Endothelial cell of umbilical vein (primary cell): ENCODE data around the gene DCUN1D5. TPM values are rescaled to one million over a fixed set of nuclear protein-coding genes. Genes with fewer than 3 reads are reported as not detected.

ENCODE experiments used
- BruUV-seq: library from RNA; stranded (reverse); fragments of 400-500 nt; replicated peaks from 2 replicates; lab custom pipeline; 2021; lab: Mats Ljungman, UMichigan
- CTCF ChIA-PET: fragments of 300-600, 350-600 bp; sonication (Branson Sonifier 250); formaldehyde crosslinking; loops from one replicate; lab custom pipeline; 2021; ENCODE audit warnings: antibody characterized with exemption, inconsistent platforms; lab: Charles Lee
- POLR2A ChIA-PET: fragments of 300-600, 350-600 bp; sonication (Branson Sonifier 250); formaldehyde crosslinking; loops from one replicate; lab custom pipeline; 2021; ENCODE audit warnings: antibody characterized with exemption, inconsistent platforms; lab: Charles Lee
- DNase-seq: peaks from one replicate; pipeline ENCODE4 v3.0.0-alpha.2; 2011; ENCODE audit warnings: low read depth, low spot score
- FAIRE-seq: peaks from 2 replicates; lab custom pipeline; 2011; peaks lifted over from hg19 to GRCh38; lab: Jason Lieb, UNC
- H2AFZ ChIP-seq: 2 replicates; pipeline ENCODE4 v1.6.0; 2012; ENCODE audit warnings: low read depth, low read length, control low read depth, inconsistent platforms
- H3K27ac ChIP-seq: 2 replicates; pipeline ENCODE4 v1.5.1; 2011; ENCODE audit warnings: low read depth, mild to moderate bottlenecking, control low read depth, low read length, moderate library complexity; ENCODE audit not compliant: insufficient read depth
- H3K27me3 ChIP-seq, 2 experiments: 2 replicates each; pipeline versions ENCODE4 v1.6.0 to v1.6.1; 2011; ENCODE audit warnings: low read length in 2 of 2, mixed read lengths in 1 of 2; ENCODE audit not compliant: control insufficient read depth in 2 of 2, insufficient read depth in 2 of 2
- H3K36me3 ChIP-seq, 2 experiments: 2 replicates in 1 of 2; 3 replicates in 1 of 2; pipeline ENCODE4 v1.5.1; 2011; ENCODE audit warnings: low read length in 2 of 2, mild to moderate bottlenecking in 1 of 2, moderate library complexity in 1 of 2; ENCODE audit not compliant: control insufficient read depth in 2 of 2, insufficient read depth in 2 of 2; ENCODE audit errors: extremely low read depth in 1 of 2
- H3K4me1 ChIP-seq: 3 replicates; pipeline ENCODE4 v1.5.1; 2011; ENCODE audit warnings: mild to moderate bottlenecking, low read length; ENCODE audit not compliant: control insufficient read depth, insufficient read depth; ENCODE audit errors: extremely low read depth
- H3K4me2 ChIP-seq: 2 replicates; pipeline ENCODE4 v1.6.1; 2011; ENCODE audit warnings: low read length, control low read depth, mixed read lengths; ENCODE audit not compliant: insufficient read depth
- H3K4me3 ChIP-seq, 3 experiments: fragments of 200-600 bp in 1 of 3; sonication (generic), shearing (Covaris generic) in 1 of 3; replicated peaks in 1 of 3; 2 replicates each; pipeline ENCODE4 v1.5.1; 2011 to 2016; ENCODE audit warnings: control low read depth in 3 of 3, low read length in 3 of 3, mild to moderate bottlenecking in 2 of 3, inconsistent platforms in 1 of 3, low read depth in 1 of 3, moderate library complexity in 1 of 3; ENCODE audit not compliant: insufficient read depth in 1 of 3
- H3K79me2 ChIP-seq: 2 replicates; pipeline ENCODE4 v1.6.0; 2012; ENCODE audit warnings: low read length, inconsistent platforms; ENCODE audit not compliant: control insufficient read depth, insufficient read depth
- H3K9ac ChIP-seq: replicated peaks from 2 replicates; pipeline ENCODE3; 2011; ENCODE audit warnings: low read length, control low read depth; ENCODE audit not compliant: insufficient read depth; ENCODE audit errors: extremely low read depth
- H3K9me1 ChIP-seq: replicated peaks from 3 replicates; pipeline ENCODE4 v1.6.0; 2011; ENCODE audit warnings: mild to moderate bottlenecking, low read length; ENCODE audit not compliant: control insufficient read depth, insufficient read depth; ENCODE audit errors: extremely low read depth
- H3K9me3 ChIP-seq: replicated peaks from 2 replicates; pipeline ENCODE4 v1.5.1; 2012; ENCODE audit warnings: low read length, inconsistent platforms; ENCODE audit not compliant: control insufficient read depth, insufficient read depth
- H4K20me1 ChIP-seq: replicated peaks from 2 replicates; pipeline ENCODE3; 2011; ENCODE audit warnings: mild to moderate bottlenecking, low read length; ENCODE audit not compliant: control insufficient read depth, insufficient read depth; ENCODE audit errors: extremely low read depth
- EZH2 ChIP-seq: IDR thresholded peaks from 2 replicates; pipeline ENCODE4 v1.6.1; 2012; ENCODE audit warnings: borderline replicate concordance, low read depth, mild to moderate bottlenecking, moderate library complexity, low read length, inconsistent platforms; ENCODE audit not compliant: severe bottlenecking
- FOS ChIP-seq: IDR thresholded peaks from 2 replicates; pipeline ENCODE4 v1.6.1; 2011; ENCODE audit warnings: mild to moderate bottlenecking, low read length, moderate library complexity, borderline replicate concordance; ENCODE audit not compliant: insufficient read depth
- GATA2 ChIP-seq: IDR thresholded peaks from 2 replicates; pipeline ENCODE4 v1.7.0; 2011; ENCODE audit warnings: low read depth, mild to moderate bottlenecking, moderate library complexity, mixed read lengths, low read length; ENCODE audit not compliant: insufficient read length, insufficient read depth
- JUN ChIP-seq: IDR thresholded peaks from 2 replicates; pipeline ENCODE4 v1.6.1; 2011; ENCODE audit warnings: borderline replicate concordance, low read depth; ENCODE audit not compliant: insufficient read length, insufficient read depth
- MYC ChIP-seq: IDR thresholded peaks from one replicate; pipeline ENCODE4 v1.6.1; 2011; ENCODE audit warnings: mild to moderate bottlenecking, low read depth, low read length
- POLR2AphosphoS5 ChIP-seq: IDR thresholded peaks from 2 replicates; pipeline ENCODE4 v1.6.1; 2012; ENCODE audit warnings: low read depth, mild to moderate bottlenecking, control low read depth, low read length, moderate library complexity; ENCODE audit not compliant: insufficient read depth
- dilution Hi-C: fragments of 300-500 bp; cut with MboI; formaldehyde crosslinking; loops from one replicate; pipeline ENCODE4 v1.15.0; 2019; ENCODE audit warnings: low sequenced_read_pairs; ENCODE audit not compliant: extremely low pct_ligation_motif_present
- intact Hi-C: fragments of 100-400 bp; cut with micrococcal nuclease; formaldehyde crosslinking; loops from one replicate; pipeline ENCODE4 v1.10.0; 2022
- polyA plus RNA-seq, 4 experiments: library from polyadenylated mRNA; depleted of rRNA in 3 of 4; stranded (reverse) in 3 of 4; unstranded in 1 of 4; fragments of >200 nt; gene quantifications; 2 replicates each; pipeline versions ENCODE4 v1.2.1 to v1.2.3, GENCODE V29; 2011 to 2012; ENCODE audit warnings: missing spikeins in 1 of 4
- total RNA-seq: library from RNA; stranded (reverse); gene quantifications from 2 replicates; pipeline ENCODE4 v1.2.3, GENCODE V29; 2021
- TF ChIP-seq, protein P1 (sequence below): IDR thresholded peaks from 2 replicates; pipeline ENCODE4 v1.6.1; 2011; ENCODE audit not compliant: insufficient read depth, insufficient read length
- TF ChIP-seq, protein P2 (sequence below), 2 donors: IDR thresholded peaks; 1 replicate in 1 of 2; 2 replicates in 1 of 2; pipeline ENCODE4 v1.5.1; 2011; ENCODE audit warnings: low read length in 2 of 2, mild to moderate bottlenecking in 2 of 2, moderate library complexity in 2 of 2, control low read depth in 1 of 2, inconsistent platforms in 1 of 2, low read depth in 1 of 2; ENCODE audit not compliant: insufficient read depth in 1 of 2; ENCODE audit errors: extremely low read depth in 1 of 2

The DCUN1D5 gene
- total and polyA plus RNA-seq, 2 donors (not counting 3 experiments of a cell fraction or from before 2014, with no cell fraction given), result 32.9 to 49.8 TPM

DNA sequence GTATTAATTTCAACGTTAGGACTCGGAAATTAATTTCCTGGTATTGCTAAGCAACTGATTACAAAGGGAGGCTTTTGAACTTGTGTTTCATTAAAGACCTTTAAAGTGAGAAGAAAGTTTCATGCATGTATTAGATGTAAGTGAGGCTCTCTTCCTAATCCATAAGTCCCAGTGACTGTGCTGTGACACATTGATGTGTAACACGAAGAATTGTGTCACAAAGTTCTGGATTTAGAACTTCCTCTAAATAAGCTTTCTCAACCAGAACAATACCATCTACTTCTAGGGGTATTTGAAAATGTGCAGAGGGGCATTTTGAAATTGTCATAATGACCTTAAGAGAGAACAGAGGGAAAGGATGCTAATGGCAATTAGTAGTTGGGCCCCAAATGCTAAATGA lies 14.4 kb downstream of the DCUN1D5 start:
- Histone ChIP-seq H3K27ac (no peak overlapping the region), H3K9me3 (no peaks in the 10 kb centered on the region), H2AFZ (no peak overlapping the region), H4K20me1 (no peaks in the 10 kb centered on the region), H3K79me2 (peaks cover 25% of the 10 kb centered on the region), H3K9me1 (no peaks in the 10 kb centered on the region), H3K36me3 (peaks cover 10 to 27% of the 10 kb centered on the region in 2 experiments), H3K4me2 (no peak overlapping the region), H3K27me3 (no peaks in the 10 kb centered on the region), H3K9ac (no peak overlapping the region), H3K4me3 (no peak overlapping the region), H3K4me1 (no peaks in the 10 kb centered on the region)
- no peak for DNase-seq
- ChIA-PET POLR2A (no interaction called here), CTCF (no interaction called here)
- no TSS peak for BruUV-seq
- intact Hi-C loops (no loop called here), dilution Hi-C loops (no loop called here)
- no peak for FAIRE-seq
- no peak for TF ChIP-seq GATA2
- TF ChIP-seq, protein P1, sequence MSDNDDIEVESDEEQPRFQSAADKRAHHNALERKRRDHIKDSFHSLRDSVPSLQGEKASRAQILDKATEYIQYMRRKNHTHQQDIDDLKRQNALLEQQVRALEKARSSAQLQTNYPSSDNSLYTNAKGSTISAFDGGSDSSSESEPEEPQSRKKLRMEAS, result no peak
- TF ChIP-seq JUN, result no peak
- no peak for TF ChIP-seq MYC
- TF ChIP-seq, protein P2, sequence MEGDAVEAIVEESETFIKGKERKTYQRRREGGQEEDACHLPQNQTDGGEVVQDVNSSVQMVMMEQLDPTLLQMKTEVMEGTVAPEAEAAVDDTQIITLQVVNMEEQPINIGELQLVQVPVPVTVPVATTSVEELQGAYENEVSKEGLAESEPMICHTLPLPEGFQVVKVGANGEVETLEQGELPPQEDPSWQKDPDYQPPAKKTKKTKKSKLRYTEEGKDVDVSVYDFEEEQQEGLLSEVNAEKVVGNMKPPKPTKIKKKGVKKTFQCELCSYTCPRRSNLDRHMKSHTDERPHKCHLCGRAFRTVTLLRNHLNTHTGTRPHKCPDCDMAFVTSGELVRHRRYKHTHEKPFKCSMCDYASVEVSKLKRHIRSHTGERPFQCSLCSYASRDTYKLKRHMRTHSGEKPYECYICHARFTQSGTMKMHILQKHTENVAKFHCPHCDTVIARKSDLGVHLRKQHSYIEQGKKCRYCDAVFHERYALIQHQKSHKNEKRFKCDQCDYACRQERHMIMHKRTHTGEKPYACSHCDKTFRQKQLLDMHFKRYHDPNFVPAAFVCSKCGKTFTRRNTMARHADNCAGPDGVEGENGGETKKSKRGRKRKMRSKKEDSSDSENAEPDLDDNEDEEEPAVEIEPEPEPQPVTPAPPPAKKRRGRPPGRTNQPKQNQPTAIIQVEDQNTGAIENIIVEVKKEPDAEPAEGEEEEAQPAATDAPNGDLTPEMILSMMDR (IDR thresholded peaks at IDR 0.05; ENCODE audit: extremely low read depth in 1 of 2, insufficient read depth in 1 of 2, low read depth in 1 of 2, low read length in 2 of 2), result no peak

DNA sequence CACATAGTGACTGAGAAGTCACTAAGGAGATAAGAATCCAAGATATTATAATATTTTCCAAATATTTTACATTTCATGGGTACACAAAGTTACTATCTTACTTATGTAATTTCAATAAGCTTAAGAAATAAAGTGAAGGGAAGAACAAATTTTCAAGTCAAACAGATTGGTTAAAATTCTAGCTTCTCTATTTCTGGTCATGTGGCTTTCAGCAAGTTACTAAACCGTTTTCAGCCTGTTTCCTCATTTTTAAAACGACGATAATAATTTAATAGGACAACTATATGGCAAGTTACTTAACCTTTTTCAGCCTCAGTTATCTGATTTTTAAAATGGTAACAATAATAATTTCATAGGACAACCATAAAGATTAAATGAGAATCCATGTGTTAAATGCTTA lies 15.6 kb downstream of the DCUN1D5 start:
- Histone ChIP-seq H3K9ac (no peak overlapping the region), H3K4me1 (no peaks in the 10 kb centered on the region), H3K27ac (no peak overlapping the region), H3K4me2 (no peak overlapping the region), H3K9me3 (no peaks in the 10 kb centered on the region), H3K9me1 (no peaks in the 10 kb centered on the region), H3K27me3 (no peaks in the 10 kb centered on the region), H3K36me3 (peaks cover 10 to 22% of the 10 kb centered on the region in 2 experiments), H3K79me2 (peaks cover 28% of the 10 kb centered on the region), H3K4me3 (no peak overlapping the region), H4K20me1 (no peaks in the 10 kb centered on the region), H2AFZ (no peak overlapping the region)
- no TSS peak for BruUV-seq
- CTCF ChIA-PET, result no interaction called here
- FAIRE-seq (no peak), DNase-seq (no peak)
- TF ChIP-seq, protein P2 (IDR thresholded peaks at IDR 0.05; ENCODE audit: extremely low read depth in 1 of 2, insufficient read depth in 1 of 2, low read depth in 1 of 2, low read length in 2 of 2), result no peak
- TF ChIP-seq FOS (no peak), JUN (no peak), EZH2 (no peak), POLR2AphosphoS5 (no peak)
- TF ChIP-seq, protein P1, result no peak
- POLR2A ChIA-PET, result no interaction called here
- dilution Hi-C loops (no loop called here), intact Hi-C loops (no loop called here)
